Ishikawa (cell line): ENCODE data around the gene CEMP1.

Source experiments
- CEBPB ChIP-seq: IDR thresholded peaks from 2 replicates; pipeline ENCODE4 v1.6.1; 2012
- CREB1 ChIP-seq: IDR thresholded peaks from 2 replicates; pipeline ENCODE4 v1.6.1; 2012; ENCODE audit warnings: low read depth
- EGR1 ChIP-seq: IDR thresholded peaks from 2 replicates; pipeline ENCODE4 v1.6.1; 2012
- EP300 ChIP-seq: IDR thresholded peaks from 2 replicates; pipeline ENCODE4 v1.6.1; 2012; ENCODE audit warnings: borderline replicate concordance
- FOXM1 ChIP-seq: IDR thresholded peaks from 2 replicates; pipeline ENCODE4 v1.6.1; 2012; ENCODE audit warnings: low read depth, borderline replicate concordance
- NFIC ChIP-seq: IDR thresholded peaks from 2 replicates; pipeline ENCODE4 v1.6.1; 2012
- RAD21 ChIP-seq: IDR thresholded peaks from 2 replicates; pipeline ENCODE4 v1.6.1; 2012; ENCODE audit warnings: low read depth
- TAF1 ChIP-seq: IDR thresholded peaks from 2 replicates; pipeline ENCODE4 v1.6.1; 2012; ENCODE audit warnings: low read depth, mild to moderate bottlenecking
- TCF12 ChIP-seq: IDR thresholded peaks from 2 replicates; pipeline ENCODE4 v1.6.1; 2012; ENCODE audit warnings: low read depth
- TEAD4 ChIP-seq: IDR thresholded peaks from 2 replicates; pipeline ENCODE4 v1.6.1; 2012
- YY1 ChIP-seq: IDR thresholded peaks from 2 replicates; pipeline ENCODE4 v1.6.1; 2012; ENCODE audit warnings: low read depth
- ZBTB7A ChIP-seq: IDR thresholded peaks from 2 replicates; pipeline ENCODE4 v1.6.1; 2012; ENCODE audit warnings: low read depth
- TF ChIP-seq, protein P1 (sequence below): IDR thresholded peaks from 2 replicates; pipeline ENCODE4 v1.6.1; 2012
- TF ChIP-seq, protein P2 (sequence below): IDR thresholded peaks from 2 replicates; pipeline ENCODE4 v1.6.1; 2012
- TF ChIP-seq, protein P3 (sequence below): IDR thresholded peaks from 2 replicates; pipeline ENCODE4 v1.6.1; 2012; ENCODE audit warnings: low read depth, mild to moderate bottlenecking

The CEMP1 gene

DNA sequence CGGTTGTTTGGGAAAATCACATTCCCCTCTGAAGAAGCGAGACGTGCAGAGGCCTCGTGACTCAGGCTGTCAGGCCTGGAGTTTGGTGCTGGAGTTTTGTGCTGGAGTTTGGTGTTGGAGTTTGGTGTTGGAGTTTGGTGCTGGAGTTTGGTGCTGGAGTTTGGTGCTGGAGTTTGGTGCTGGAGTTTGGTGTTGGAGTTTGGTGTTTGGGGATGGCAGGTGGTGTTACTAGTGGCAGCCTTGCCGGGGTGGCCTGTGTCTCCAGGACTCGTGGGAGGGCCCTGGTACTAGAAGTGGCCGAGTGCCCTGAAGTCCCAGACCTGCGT lies 43.7 kb downstream of the CEMP1 start:
- no peak for TF ChIP-seq EP300
- no peak for TF ChIP-seq TAF1
- TF ChIP-seq, protein P1, sequence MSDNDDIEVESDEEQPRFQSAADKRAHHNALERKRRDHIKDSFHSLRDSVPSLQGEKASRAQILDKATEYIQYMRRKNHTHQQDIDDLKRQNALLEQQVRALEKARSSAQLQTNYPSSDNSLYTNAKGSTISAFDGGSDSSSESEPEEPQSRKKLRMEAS = no peak
- TF ChIP-seq YY1 = no peak
- TF ChIP-seq, protein P2, sequence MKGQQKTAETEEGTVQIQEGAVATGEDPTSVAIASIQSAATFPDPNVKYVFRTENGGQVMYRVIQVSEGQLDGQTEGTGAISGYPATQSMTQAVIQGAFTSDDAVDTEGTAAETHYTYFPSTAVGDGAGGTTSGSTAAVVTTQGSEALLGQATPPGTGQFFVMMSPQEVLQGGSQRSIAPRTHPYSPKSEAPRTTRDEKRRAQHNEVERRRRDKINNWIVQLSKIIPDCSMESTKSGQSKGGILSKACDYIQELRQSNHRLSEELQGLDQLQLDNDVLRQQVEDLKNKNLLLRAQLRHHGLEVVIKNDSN = no peak
- TF ChIP-seq, protein P3, sequence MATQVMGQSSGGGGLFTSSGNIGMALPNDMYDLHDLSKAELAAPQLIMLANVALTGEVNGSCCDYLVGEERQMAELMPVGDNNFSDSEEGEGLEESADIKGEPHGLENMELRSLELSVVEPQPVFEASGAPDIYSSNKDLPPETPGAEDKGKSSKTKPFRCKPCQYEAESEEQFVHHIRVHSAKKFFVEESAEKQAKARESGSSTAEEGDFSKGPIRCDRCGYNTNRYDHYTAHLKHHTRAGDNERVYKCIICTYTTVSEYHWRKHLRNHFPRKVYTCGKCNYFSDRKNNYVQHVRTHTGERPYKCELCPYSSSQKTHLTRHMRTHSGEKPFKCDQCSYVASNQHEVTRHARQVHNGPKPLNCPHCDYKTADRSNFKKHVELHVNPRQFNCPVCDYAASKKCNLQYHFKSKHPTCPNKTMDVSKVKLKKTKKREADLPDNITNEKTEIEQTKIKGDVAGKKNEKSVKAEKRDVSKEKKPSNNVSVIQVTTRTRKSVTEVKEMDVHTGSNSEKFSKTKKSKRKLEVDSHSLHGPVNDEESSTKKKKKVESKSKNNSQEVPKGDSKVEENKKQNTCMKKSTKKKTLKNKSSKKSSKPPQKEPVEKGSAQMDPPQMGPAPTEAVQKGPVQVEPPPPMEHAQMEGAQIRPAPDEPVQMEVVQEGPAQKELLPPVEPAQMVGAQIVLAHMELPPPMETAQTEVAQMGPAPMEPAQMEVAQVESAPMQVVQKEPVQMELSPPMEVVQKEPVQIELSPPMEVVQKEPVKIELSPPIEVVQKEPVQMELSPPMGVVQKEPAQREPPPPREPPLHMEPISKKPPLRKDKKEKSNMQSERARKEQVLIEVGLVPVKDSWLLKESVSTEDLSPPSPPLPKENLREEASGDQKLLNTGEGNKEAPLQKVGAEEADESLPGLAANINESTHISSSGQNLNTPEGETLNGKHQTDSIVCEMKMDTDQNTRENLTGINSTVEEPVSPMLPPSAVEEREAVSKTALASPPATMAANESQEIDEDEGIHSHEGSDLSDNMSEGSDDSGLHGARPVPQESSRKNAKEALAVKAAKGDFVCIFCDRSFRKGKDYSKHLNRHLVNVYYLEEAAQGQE = no peak

DNA sequence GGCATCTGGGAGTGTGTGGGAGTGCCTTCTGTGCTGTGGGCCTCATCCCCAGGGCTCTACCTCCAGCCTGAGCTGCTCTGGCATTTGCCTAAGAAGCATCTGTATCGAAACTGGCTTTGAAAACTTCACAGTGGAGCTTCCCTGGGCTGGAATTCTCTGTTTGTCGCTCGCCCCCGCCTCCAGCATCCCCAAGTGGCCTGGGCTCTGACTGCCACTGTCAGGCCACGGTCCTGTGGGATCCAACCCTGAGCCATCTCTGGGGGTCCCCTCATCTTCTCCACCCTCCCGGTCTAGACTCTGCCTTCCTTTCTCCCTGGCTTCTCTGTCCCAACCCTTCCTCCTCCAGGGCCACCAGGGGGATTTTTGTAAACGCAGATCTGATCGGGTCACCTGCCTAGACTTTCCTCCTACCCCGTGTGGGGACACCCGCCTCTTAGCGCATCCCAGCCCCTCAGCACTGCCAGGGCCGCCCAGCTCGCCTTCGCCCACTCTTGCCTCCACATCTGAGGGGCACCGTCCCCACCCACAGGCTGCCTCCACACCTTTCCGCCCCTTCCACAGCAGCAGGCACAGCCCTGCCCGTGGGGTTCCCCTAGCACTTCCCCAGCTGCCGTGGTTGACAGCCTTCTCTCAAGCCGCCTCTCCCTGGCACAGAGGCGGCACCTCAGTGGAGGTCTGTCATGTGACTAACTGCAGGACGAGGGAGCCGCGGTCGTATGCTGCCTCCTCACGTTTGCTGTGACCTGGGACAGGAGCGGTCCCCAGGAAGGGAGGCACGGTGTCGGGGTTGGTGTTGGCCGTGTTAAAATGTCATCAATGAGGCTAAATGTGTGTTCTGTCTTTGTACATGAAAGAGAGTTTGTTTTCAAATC lies 44.3 kb downstream of the CEMP1 start:
- no peak for TF ChIP-seq YY1
- no peak for TF ChIP-seq EP300
- TF ChIP-seq, protein P3 = no peak
- TF ChIP-seq TAF1 = no peak
- TF ChIP-seq EGR1 = no peak
- TF ChIP-seq CREB1 = no peak
- no peak for TF ChIP-seq FOXM1
- TF ChIP-seq TCF12 = no peak
- no peak for TF ChIP-seq CEBPB

DNA sequence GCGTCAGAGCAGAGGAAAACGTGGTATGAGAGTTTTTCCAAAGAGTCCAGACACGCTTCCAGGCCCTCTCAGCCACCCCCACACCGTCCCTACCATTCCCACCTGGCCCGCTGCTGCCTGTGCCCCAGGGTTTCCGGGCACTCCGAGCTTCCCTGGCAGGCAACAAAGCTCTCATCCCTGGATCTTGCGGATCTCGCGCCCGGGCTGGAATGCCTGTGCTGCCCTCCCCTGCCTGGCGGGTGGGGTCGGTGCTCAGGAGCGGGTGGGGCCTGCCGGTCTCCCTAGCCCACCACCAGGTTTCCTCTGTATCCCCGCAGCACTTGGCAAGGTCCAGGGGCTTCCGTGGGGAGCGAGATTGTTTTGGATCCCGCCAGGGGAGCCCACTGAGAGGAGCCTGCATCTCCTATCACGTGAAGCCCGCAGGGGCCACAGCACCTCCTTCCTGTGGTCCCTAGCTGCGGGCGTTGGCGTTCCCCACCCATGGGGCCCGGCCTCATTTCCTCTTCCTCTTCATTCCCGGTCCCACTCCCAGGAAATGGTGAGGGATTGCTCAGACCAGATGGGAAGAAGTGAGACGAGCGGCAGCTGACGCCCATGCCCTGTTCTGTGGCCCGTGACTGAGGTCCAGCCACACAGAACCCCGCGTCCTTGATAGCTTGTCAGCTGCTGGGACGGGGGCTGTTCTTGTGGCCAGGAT lies 45.2 kb downstream of the CEMP1 start:
- TF ChIP-seq EP300 = no peak
- TF ChIP-seq, protein P3 = no peak
- TF ChIP-seq RAD21 = no peak
- no peak for TF ChIP-seq NFIC
- no peak for TF ChIP-seq ZBTB7A
- TF ChIP-seq YY1 = no peak

DNA sequence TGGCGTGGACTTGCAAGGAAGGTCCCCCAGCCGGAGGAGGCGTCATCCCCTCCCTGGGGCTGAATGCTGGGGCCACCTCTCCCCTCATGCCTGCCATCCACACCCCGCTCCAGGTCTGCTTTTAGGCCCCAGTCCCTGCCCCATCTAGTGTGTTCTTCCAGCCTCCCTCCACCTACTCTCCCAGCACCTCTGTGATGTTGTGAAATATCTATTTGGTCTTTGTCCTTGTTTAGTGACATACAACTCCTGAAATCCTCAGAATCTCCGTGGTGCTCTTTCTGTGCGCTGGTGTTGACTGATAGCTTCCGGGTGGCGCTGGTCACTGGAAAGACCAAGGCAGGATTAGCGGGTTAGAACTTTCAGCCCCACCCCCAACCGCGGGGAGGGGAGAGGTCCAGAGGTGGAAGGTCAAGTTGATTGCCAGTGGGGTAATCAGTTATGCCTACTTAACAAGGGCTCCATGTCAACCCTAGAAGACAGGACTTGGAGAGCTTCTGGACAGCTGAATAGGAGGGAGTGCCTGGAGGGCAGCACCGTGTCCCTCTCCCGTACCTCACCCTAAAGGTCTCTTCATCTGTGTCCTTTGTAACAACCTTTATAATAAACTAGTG lies 46.2 kb downstream of the CEMP1 start:
- TF ChIP-seq, protein P1 = no peak
- TF ChIP-seq, protein P3 = no peak
- no peak for TF ChIP-seq CREB1
- TF ChIP-seq CEBPB = no peak
- no peak for TF ChIP-seq FOXM1
- TF ChIP-seq ZBTB7A = no peak
- no peak for TF ChIP-seq EP300
- TF ChIP-seq RAD21 = no peak
- TF ChIP-seq EGR1 = no peak
- no peak for TF ChIP-seq TCF12
- TF ChIP-seq, protein P2 = no peak
- TF ChIP-seq YY1 = no peak
- TF ChIP-seq TEAD4 = no peak
- no peak for TF ChIP-seq TAF1
- no peak for TF ChIP-seq NFIC
